ENCODE results near the gene ULK3.

ULK3 gene

DNA sequence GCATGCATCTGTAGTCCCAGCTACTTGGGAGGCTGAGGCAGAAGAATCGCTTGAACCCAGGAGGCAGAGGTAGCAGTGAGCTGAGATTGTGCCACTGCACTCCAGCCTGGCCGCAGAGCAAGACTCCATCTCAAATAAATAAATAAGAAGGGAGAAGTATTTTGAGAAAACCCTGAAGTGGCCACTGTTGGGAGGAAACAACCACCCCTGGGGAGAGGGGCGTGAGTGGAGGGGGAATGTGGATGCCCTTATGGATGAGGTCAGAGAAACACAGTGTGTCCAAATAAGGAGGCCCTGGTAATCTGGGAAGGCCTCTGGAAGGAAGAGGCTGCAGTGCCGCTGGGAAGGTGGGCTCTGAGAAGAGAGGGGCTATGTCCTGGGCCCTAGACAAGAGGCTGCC, 20.7 kb downstream of the ULK3 start:
- no peak for DNase-seq (ENCODE audit: low spot score)

DNA sequence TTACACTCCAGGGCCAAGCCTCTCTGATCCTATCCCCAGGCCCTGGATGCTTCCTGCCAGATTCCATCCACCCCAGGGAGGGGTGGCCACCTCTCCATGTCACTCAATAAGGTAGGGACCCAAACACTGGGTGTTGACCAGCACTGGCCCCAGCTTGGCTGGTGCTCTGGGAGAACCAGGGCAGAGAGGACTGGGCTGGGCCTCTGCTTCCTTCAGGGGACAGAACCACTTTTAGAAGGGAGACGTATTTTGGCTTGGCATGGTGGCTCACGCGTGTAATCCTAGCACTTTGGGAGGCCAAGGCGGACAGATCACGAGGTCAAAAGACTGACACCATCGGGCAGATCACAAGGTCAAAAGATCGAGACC, 21.2 kb downstream of the ULK3 start:
- no peak for DNase-seq (ENCODE audit: low spot score)

DNA sequence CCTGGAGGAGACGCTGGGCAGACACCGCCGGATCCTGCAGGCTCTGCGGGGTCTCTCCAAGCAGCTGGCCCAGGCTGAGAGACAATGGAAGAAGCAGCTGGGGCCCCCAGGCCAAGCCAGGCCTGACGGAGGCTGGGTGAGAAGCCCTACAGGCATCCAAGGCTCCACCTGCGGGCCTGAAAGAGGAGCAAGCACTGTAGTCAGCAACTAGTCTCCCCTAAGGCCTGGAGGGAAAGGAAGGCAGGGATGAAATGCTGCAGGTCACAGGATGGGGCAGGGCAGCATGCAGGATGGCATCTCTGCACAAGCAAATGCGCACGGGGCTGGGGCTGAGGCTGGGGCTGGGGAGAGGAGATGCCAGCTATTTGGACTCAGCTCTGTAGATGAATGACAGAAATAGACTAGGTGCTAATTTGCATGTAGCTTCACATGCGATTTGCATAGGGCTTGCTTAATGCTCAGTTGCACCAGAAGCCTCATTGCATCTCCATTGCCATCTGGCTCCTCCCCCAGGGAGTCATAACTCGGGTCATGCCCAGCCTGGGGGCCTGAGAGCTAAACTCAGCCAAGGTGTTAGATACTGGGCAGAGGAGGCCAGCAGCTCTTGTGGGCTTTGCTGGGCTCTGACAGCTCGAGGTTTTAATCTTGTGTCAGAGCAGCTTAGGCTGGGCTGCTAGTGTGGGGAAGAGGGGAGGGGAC, 21.7 kb downstream of the ULK3 start:
- DNase-seq (ENCODE audit: low spot score), result no peak

- no peak for DNase-seq (ENCODE audit: low spot score)
These were observed 22.9 kb downstream of the ULK3 start for GRCh38 chr15:74820056-74820455.

GRCh38 chr15:74817370-74817737, 25.6 kb downstream of the ULK3 start:
- DNase-seq (ENCODE audit: low spot score), result no peak

- no peak for DNase-seq (ENCODE audit: low spot score)
These were observed 26.2 kb downstream of the ULK3 start for GRCh38 chr15:74816624-74817369.

- no peak for DNase-seq (ENCODE audit: low spot score)
These were observed 27.0 kb downstream of the ULK3 start for GRCh38 chr15:74815961-74816360.

- DNase-seq (ENCODE audit: low spot score), result no peak
These were observed 27.6 kb downstream of the ULK3 start for GRCh38 chr15:74815121-74815934.

DNA sequence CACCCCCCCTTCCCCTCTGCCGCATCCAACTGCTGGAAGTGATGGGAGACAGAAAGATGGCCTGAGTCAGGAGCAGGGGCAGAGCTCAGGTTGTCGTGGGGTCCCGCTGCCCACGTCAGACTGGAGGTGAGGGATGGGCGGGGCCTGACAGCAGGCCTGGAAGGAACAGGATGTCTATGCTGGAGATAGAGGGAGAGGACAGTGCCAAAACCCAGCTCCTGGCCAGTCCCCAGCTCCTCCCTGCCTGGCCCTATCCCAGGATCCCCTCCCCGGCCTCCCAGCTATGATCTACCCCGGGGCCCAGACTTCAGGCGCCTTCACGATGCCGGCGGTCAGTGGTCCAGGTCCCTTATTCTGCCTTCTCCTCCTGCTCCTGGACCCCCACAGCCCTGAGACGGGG, 30.4 kb downstream of the ULK3 start, which contains the start of gene LMAN1L:
LMAN1L (plus strand) TSS at position 303 of the 400 bp plus-strand sequence; CDS start at position 323, 20 bp downstream.
- no peak for DNase-seq (ENCODE audit: low spot score)

DNA sequence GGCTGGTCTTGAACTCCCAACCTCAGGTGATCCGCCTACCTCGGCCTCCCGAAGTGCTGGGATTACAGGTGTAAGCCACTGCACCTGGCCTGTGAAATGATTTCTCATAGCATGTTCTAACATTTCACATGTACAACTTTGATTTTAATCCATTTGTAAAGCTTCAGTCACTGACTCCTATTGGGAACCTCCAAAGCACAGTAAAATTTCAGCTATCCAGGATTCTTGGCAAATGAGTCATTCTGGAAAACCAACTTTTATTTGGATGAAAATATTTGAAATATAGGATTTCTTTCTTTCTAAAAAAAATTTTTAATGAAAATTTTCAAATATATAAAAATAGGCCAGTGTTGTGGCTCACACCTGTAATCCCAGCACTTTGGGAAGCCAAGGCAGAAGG, 33.0 kb downstream of the ULK3 start:
- DNase-seq (ENCODE audit: low spot score), result no peak

GRCh38 chr15:74809242-74809641, 33.7 kb downstream of the ULK3 start:
- DNase-seq (ENCODE audit: low spot score), result no peak

DNA sequence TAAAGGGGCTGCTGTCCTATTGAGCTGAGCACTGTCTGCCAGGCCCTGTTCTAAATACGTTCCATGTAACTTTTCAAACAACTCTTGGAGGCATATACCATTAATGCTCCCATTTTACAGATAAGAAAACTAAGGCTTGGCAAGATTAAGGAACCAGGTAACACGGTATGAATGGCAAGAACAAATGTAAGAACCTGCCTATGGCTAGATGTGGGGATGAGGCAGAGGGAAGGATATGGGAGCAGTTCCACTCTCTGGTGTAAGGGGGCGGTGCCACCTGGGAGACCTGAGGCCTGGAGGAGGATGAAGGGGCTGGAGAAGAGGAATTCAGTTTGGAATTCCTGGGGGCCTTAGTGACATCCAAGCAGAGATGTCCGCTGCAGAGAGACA, 34.1 kb downstream of the ULK3 start:
- no peak for DNase-seq (ENCODE audit: low spot score)

GRCh38 chr15:74808078-74808839, 34.7 kb downstream of the ULK3 start:
- no peak for DNase-seq (ENCODE audit: low spot score)

DNA sequence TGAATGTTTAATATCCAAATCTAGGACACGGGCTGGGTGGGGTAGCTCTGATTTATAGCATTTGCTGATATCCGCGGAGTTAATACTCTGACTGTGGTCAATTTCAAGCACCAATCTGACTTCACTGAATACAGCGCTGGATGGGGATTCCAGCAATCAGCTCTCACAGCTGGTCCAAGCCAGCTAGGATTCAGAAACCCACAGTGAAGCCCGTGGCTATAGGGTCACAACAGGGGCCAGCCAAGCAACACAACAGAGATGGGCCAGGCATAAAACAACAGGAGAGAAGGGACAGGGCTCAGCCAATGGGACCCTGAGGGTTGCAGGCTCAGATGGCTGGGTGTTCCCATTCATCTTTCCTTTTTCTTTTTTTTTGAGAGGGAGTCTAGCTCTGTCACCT, 35.7 kb downstream of the ULK3 start:
- no peak for DNase-seq (ENCODE audit: low spot score)

GRCh38 chr15:74804935-74805334, 38.0 kb downstream of the ULK3 start:
- DNase-seq (ENCODE audit: low spot score), result no peak

DNA sequence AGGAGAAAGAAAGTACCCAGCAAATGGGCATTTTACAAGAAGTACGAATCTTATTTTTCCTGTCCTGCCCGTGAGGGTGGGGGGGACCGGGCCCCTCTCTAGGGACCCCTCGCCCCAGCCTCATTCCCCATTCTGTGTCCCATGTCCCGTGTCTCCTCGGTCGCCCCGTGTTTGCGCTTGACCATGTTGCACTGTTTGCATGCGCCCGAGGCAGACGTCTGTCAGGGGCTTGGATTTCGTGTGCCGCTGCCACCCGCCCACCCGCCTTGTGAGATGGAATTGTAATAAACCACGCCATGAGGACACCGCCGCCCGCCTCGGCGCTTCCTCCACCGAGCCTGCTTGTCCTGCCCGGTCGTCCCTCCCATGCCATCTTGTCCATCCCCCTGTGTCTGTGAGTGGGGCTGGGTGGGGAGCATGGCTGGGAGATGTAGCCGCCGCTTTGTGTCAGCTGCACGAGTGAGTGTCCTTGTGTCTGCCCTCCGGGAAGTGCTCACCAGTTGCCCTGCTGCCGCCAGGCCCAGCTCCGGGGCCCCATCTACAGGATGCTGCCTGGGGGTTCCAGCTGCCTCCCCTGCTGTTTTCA, 40.0 kb downstream of the ULK3 start:
- no peak for DNase-seq (ENCODE audit: low spot score)

- no peak for DNase-seq (ENCODE audit: low spot score)
These were observed 40.7 kb downstream of the ULK3 start for GRCh38 chr15:74802290-74802689.

DNA sequence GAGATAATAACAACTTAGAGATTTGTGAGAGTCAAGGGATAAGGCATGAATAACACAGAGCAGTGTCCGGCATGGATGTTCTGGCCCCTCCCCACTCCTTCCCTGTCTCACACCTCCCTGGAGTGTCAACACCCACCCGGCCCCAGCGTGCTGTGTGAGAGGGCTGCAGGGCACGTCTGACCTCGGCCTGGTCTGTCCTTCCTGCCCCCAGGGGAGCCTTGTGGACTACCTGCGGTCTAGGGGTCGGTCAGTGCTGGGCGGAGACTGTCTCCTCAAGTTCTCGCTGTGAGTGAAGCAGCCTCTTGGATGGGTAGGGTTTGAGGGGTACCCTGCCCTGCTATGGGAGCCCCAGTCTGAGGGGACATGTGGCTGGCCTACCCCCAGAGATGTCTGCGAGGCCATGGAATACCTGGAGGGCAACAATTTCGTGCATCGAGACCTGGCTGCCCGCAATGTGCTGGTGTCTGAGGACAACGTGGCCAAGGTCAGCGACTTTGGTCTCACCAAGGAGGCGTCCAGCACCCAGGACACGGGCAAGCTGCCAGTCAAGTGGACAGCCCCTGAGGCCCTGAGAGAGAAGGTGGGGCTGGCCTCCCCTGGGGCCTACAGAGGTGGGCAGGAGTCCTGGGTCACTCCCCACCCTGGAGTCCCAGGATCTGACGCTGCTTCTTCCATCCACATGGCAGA, 41.5 kb downstream of the ULK3 start:
- DNase-seq (ENCODE audit: low spot score), result no peak

DNA sequence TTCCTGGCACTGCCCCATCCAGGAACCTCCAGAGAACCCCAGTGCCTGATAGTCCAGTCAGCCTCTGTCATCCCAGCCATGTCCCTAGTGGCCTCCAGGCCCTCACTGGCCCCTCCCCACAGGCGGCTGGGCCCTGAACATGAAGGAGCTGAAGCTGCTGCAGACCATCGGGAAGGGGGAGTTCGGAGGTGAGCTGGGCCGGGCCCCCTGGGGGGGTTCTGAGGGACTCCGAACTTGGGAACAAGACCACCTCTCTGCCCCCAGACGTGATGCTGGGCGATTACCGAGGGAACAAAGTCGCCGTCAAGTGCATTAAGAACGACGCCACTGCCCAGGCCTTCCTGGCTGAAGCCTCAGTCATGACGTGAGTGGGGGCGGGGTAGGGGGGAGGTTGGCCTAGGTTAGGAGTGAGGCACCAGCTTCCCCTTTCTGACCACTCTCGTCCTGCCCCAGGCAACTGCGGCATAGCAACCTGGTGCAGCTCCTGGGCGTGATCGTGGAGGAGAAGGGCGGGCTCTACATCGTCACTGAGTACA, 42.3 kb downstream of the ULK3 start:
- no peak for DNase-seq (ENCODE audit: low spot score)

DNA sequence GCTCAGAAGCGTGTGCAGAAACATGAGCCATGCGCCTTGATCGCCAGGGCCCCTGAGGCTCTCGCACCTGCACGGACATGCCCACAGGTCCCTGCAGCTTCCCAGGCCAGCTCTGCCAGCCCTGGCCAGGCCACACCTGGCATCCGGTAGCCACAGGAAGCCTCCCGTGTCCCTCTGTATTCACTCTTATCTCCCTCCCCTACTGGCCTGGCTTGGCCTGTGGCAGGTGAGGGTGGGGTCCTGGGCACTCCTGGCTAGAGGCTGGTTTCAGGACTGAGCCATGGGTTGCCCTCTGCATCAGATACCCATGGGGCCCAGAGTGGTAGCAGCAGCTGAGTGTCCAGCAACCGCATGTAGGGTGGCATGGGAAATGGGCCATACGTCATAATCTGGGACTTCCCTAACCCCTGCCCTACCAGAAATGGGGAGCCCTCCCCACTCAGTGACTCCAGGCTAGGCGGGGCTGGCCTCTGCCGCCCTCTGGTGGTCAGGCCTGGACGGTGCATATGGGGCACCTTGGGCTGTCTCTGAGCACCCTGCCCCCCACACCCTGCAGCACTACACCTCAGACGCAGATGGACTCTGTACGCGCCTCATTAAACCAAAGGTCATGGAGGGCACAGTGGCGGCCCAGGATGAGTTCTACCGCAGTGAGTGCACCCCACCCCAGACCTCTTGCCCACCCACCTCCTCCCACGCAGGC, 42.9 kb downstream of the ULK3 start:
- DNase-seq (ENCODE audit: low spot score), result peak; percentile 69
